ENCODE measurements around the gene TMUB2.

Gene TMUB2

DNA sequence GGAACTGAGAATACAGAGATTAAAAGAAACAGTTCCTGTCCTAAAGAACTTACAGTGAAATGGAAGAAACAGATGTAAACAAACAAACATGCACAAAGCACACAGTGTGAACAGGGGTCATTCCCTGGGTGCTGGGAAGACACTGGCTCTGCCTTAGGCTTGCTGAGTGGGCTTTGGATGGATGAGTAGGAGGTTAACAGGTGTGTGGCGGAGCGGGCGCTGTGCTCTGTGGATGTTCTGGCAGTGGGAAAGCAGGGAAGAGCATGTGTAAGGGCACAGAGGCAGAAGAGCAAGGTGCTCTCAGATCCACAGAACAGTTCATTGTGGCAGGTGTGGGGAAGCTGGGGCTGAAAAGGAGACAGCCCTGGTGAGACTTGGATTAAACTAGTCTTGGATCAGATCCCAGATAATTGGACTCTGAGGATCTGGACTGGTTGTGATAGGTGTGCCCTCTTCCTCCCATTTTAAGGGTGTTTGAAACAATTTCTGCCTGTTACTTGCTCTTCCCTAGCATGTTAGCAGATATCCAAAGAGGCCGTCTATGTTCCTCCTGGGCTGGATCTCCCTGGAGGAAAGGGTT, 36.9 kb upstream of the TMUB2 start:
- DNase-seq (ENCODE audit: low spot score): no peak
- TF ChIP-seq, protein P1, sequence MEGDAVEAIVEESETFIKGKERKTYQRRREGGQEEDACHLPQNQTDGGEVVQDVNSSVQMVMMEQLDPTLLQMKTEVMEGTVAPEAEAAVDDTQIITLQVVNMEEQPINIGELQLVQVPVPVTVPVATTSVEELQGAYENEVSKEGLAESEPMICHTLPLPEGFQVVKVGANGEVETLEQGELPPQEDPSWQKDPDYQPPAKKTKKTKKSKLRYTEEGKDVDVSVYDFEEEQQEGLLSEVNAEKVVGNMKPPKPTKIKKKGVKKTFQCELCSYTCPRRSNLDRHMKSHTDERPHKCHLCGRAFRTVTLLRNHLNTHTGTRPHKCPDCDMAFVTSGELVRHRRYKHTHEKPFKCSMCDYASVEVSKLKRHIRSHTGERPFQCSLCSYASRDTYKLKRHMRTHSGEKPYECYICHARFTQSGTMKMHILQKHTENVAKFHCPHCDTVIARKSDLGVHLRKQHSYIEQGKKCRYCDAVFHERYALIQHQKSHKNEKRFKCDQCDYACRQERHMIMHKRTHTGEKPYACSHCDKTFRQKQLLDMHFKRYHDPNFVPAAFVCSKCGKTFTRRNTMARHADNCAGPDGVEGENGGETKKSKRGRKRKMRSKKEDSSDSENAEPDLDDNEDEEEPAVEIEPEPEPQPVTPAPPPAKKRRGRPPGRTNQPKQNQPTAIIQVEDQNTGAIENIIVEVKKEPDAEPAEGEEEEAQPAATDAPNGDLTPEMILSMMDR (IDR thresholded peaks at IDR 0.05; ENCODE audit: extremely low read depth, missing control alignments): no peak

DNA sequence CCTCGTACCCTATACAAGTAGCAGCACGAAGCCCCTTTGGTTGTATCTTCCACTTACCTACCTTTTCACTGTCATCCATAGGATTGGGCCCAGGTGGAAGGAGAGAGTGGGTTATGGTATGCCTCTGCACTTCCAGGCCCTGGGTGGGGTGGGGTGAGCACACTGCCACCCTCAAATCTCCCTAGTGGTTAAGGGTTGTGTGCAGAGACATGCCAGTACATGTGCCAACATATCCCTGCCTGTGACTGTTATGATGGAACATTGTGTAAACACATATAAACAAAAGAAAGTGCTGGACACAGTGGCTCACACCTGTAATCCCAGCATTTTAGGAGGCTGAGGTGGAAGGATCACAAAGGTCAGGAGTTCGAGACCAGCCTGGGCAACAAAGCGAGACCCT, 33.9 kb upstream of the TMUB2 start:
- TF ChIP-seq, protein P1 (IDR thresholded peaks at IDR 0.05; ENCODE audit: extremely low read depth, missing control alignments): no peak
- DNase-seq (ENCODE audit: low spot score): no peak

DNA sequence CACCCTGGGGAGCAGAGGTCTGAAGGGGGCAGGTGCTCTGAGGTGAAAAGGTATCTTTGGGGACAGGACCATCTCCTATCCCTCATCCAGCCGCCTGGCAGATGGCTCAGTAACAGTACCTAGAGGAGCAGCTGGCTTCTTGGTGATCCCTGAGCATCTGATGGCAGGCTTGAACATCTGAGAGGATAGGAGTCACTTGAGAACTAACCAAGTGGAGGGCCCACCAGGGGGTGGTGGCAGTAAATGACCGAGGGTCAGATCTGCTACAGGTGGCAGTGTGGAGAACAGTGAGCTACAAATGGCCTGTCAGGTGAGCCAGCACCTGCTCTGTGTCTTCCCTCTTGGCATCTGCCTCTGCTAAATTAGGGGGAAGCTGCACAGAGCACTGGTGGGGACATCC, 31.3 kb upstream of the TMUB2 start:
- no peak for DNase-seq (ENCODE audit: low spot score)
- TF ChIP-seq, protein P1 (IDR thresholded peaks at IDR 0.05; ENCODE audit: extremely low read depth, missing control alignments): no peak

DNA sequence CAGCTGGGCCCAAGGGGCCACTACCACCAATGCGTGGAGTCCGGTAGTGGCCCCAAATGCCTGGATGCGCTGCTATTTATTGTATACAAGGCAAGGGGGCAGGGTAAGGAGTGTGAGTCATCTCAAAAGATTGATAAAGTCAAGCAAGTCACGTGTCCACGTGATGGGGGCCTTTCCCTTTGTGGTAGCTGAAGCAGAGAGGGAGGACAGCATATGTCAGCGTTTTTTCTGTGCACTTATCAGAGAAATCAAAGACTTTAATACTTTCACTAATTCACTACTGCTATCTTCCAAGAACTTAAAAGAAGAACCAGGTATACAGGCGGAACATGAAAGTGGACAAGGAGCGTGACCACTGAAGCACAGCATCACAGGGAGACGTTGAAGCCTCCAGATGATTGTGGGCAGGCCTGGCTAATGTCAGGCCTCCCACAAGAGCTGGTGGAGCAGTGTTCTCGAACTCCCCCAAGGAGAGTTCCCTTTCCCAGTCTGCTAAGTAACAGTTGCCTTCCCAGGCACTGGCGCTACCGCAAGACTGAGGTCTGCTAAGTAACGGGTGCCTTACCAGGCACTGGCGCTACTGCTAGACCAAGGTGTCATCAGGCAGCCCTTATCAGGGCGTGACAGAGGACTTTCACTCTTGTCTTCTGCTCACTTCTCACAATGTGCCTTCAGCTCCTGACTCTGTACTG, 27.1 kb upstream of the TMUB2 start:
- TF ChIP-seq, protein P1 (IDR thresholded peaks at IDR 0.05; ENCODE audit: extremely low read depth, missing control alignments): no peak
- DNase-seq (ENCODE audit: low spot score): no peak

DNA sequence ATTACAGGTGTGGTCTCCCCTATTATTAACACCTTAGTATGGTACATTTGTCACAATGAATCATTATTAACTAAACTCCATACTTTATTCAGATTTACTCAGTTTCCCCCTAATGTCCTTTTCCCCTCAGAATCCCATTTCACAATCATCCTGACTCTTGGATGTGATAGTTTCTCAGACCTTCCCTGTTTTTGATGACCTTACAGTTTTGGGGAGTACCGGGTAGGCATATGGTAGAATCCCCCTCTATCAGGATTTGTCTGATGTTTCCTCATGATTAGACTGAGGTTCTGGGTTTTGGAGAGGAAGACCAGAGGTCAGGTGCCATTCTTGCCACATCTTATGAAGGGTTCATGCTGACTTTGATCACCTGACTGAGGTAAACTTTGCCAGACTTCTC, 22.3 kb upstream of the TMUB2 start:
- DNase-seq (ENCODE audit: low spot score): no peak
- TF ChIP-seq, protein P1 (IDR thresholded peaks at IDR 0.05; ENCODE audit: extremely low read depth, missing control alignments): no peak

DNA sequence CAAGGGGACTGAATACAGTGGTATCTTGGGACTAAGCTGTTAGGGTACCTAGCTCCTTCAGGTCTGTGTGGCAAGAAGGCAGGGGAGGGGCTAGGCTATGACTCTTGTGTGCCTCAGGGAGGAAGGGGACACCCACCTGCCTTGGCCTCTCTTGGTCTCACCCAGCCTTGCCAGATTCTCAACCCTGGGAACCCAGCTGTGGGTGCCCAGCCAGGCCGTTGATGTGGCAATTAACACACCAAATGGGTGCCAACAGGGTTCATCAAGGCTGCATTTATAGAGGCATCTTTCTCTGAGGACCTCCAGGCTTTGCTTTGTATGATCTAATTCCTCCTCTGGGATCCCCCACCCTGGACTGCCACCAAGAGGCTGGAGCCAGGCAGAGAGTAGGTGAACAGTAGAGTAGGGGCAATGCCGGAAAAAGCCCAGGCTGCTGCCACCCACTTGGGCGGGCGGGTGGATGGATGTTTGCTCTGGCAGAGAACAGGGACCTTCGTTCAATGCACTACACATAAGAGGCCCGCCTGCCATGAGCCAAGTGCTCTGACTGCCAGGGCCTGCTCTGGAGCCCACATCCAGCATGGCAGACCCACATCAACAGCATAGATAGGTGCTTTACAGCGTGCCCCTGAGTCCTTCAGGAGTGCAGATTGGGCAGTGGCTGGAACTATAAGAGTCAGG, 19.5 kb upstream of the TMUB2 start:
- TF ChIP-seq, protein P1 (IDR thresholded peaks at IDR 0.05; ENCODE audit: extremely low read depth, missing control alignments): no peak

DNA sequence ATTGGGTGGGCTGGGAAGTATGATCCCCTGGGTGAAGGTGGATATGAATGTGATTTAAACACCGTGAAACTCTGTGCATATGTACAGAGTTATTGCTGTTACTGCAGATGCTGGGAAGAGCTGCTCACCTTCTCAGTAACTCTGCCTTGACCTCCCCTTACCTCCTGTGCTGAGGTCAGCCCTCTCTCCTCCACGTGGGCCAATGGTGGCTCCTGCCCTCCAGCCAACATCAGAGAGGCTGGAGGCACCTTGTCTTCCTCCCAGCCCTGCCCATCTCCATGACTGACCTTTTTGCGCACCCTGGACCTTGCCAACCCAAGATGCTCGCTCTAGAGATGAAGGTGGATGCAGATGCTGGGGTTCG, 16.7 kb upstream of the TMUB2 start:
- TF ChIP-seq, protein P1 (IDR thresholded peaks at IDR 0.05; ENCODE audit: extremely low read depth, missing control alignments): no peak

More for the DNA sequence above, 19.5 kb upstream of the TMUB2 start:
- no peak for DNase-seq (ENCODE audit: low spot score)

More for the DNA sequence above, 16.7 kb upstream of the TMUB2 start:
- DNase-seq (ENCODE audit: low spot score): no peak

All from GM20000 (cell line).